Esophagus muscularis mucosa (tissue), 4 donors: ENCODE data around the gene CCNL2. TPM values are rescaled to one million over a fixed set of nuclear protein-coding genes. Genes with fewer than 3 reads are reported as not detected.

Experiments used
- DNase-seq: peaks from one replicate; pipeline ENCODE4 v3.0.0-alpha.2; 2017; ENCODE audit errors: extremely low spot score
- H3K27ac ChIP-seq, 4 donors: fragments of 200-600 bp; sonication (generic); replicated peaks in 1 of 4; 1 replicate in 3 of 4; 2 replicates in 1 of 4; pipeline ENCODE4 v1.5.1; 2016 to 2019; ENCODE audit warnings: mild to moderate bottlenecking in 1 of 4
- H3K27me3 ChIP-seq, 4 donors: fragments of 200-600 bp; sonication (generic); one replicate each; pipeline versions ENCODE4 v1.5.1 to v1.6.0; 2016 to 2019
- H3K36me3 ChIP-seq, 4 donors: fragments of 200-600 bp; sonication (generic); one replicate each; pipeline ENCODE4 v1.5.1; 2016 to 2019
- H3K4me1 ChIP-seq, 4 donors: fragments of 200-600 bp; sonication (generic); one replicate each; pipeline ENCODE4 v1.5.1; 2016 to 2019
- H3K4me3 ChIP-seq, 4 donors: fragments of 200-600 bp; sonication (generic); 1 replicate in 2 of 4; 2 replicates in 2 of 4; pipeline ENCODE4 v1.5.1; 2016 to 2019; ENCODE audit warnings: mild to moderate bottlenecking in 4 of 4, moderate library complexity in 1 of 4
- H3K9me3 ChIP-seq, 4 donors: fragments of 200-600 bp; sonication (generic); 1 replicate in 3 of 4; 2 replicates in 1 of 4; pipeline ENCODE4 v1.5.1; 2016 to 2019
- CTCF ChIP-seq, 3 experiments: fragments of 200-600 bp in 2 of 3; fragments of 450-650 bp in 1 of 3; sonication (generic) in 2 of 3; IDR thresholded peaks; one replicate each; pipeline ENCODE4 v1.5.1; 2017 to 2019; ENCODE audit warnings: antibody characterized with exemption in 3 of 3, mild to moderate bottlenecking in 2 of 3, moderate library complexity in 1 of 3
- EP300 ChIP-seq: sonication (generic); formaldehyde crosslinking; IDR thresholded peaks from one replicate; pipeline ENCODE4 v1.6.1; 2017; ENCODE audit warnings: antibody characterized with exemption
- POLR2A ChIP-seq: fragments of 450-650 bp; IDR thresholded peaks from one replicate; pipeline ENCODE4 v1.6.1; 2017; ENCODE audit warnings: antibody characterized with exemption, moderate library complexity, mild to moderate bottlenecking, low read depth
- POLR2AphosphoS5 ChIP-seq, 2 donors: sonication (generic); formaldehyde crosslinking; IDR thresholded peaks; one replicate each; pipeline ENCODE4 v1.6.1; 2017; ENCODE audit warnings: antibody characterized with exemption in 2 of 2
- WGBS: methylation state at CpG from one replicate; pipeline ENCODE4 v1.1.5; 2018; 5-methylcytosine and 5-hydroxymethylcytosine counted together
- intact Hi-C: fragments of 100-400 bp; cut with DNase I; formaldehyde crosslinking; loops from one replicate; pipeline ENCODE4 v1.15.1; 2023
- total RNA-seq, 4 donors: library from RNA; depleted of rRNA; stranded (reverse); fragments of >200 nt; gene quantifications; one replicate each; pipeline versions ENCODE4 v1.1.0 to v1.2.1, GENCODE V29; 2016

The CCNL2 gene
- total RNA-seq, 4 donors from 2014 or later: 73.4 to 136 (median 108) TPM

- peaks cover 0 to 74% (median 26%) of the 10 kb centered on the region in 4 donors for H3K27me3 ChIP-seq
- peaks cover 44 to 100% (median 94%) of the 10 kb centered on the region in 4 donors for H3K4me1 ChIP-seq
- H3K4me3 ChIP-seq: peak overlapping the region; percentile 47 to 69 (median 57)
- H3K9me3 ChIP-seq: no peaks in the 10 kb centered on the region
- no peak for DNase-seq
- no peak for TF ChIP-seq POLR2A
- no peak for TF ChIP-seq EP300
- TF ChIP-seq CTCF (IDR thresholded peaks at IDR 0.05): no peak
- no peak for TF ChIP-seq POLR2AphosphoS5 (IDR thresholded peaks at IDR 0.05)
- peak overlapping the region; percentile 81 to 88 (median 84) for H3K27ac ChIP-seq
- H3K36me3 ChIP-seq: peaks cover 0 to 25% (median 7%) of the 10 kb centered on the region in 4 donors
- intact Hi-C loops: no loop called here
- WGBS: 29% methylated on average over 21 of the region's 26 CpGs
Observed at GRCh38 chr1:1356796-1357401, 42.2 kb downstream of the CCNL2 start.

- peaks cover 0 to 74% (median 26%) of the 10 kb centered on the region in 4 donors for H3K27me3 ChIP-seq
- DNase-seq: no peak
- peak overlapping the region; percentile 81 to 88 (median 84) for H3K27ac ChIP-seq
- H3K4me1 ChIP-seq: peaks cover 49 to 100% (median 94%) of the 10 kb centered on the region in 4 donors
- no peaks in the 10 kb centered on the region for H3K9me3 ChIP-seq
- H3K4me3 ChIP-seq: peak overlapping the region; percentile 47 to 69 (median 57)
- TF ChIP-seq EP300 (no peak), POLR2A (no peak), POLR2AphosphoS5 (IDR thresholded peaks at IDR 0.05) (no peak), CTCF (IDR thresholded peaks at IDR 0.05) (no peak)
- peaks cover 0 to 25% (median 7%) of the 10 kb centered on the region in 4 donors for H3K36me3 ChIP-seq
- intact Hi-C loops: no loop called here
- 25% methylated on average over 7 of the region's 8 CpGs for WGBS
Observed at GRCh38 chr1:1356166-1356795, 42.9 kb downstream of the CCNL2 start.

- WGBS: 0% methylated on average over 8 of the region's 52 CpGs
Observed at GRCh38 chr1:1355416-1355815, 43.7 kb downstream of the CCNL2 start.

More at GRCh38 chr1:1355416-1355815, 43.7 kb downstream of the CCNL2 start:
- no peak for DNase-seq
- Histone ChIP-seq H3K4me1 (peaks cover 43 to 93% (median 88%) of the 10 kb centered on the region in 4 donors), H3K27me3 (peaks cover 0 to 74% (median 26%) of the 10 kb centered on the region in 4 donors), H3K9me3 (no peaks in the 10 kb centered on the region), H3K27ac (peak overlapping the region; percentile 81 to 88 (median 84)), H3K36me3 (peaks cover 0 to 25% (median 7%) of the 10 kb centered on the region in 4 donors), H3K4me3 (peak overlapping the region; percentile 35 to 69 (median 44))
- TF ChIP-seq EP300 (no peak), POLR2A (no peak), POLR2AphosphoS5 (IDR thresholded peaks at IDR 0.05) (no peak), CTCF (IDR thresholded peaks at IDR 0.05) (no peak)
- intact Hi-C loops: no loop called here
